HT-29 (cell line): ENCODE measurements around the gene PM20D1. TPM values are rescaled to one million over a fixed set of nuclear protein-coding genes. Genes with fewer than 3 reads are reported as not detected.
"Not testable (repeated sequence)": the region's sequence is repeated elsewhere in the genome, so short reads cannot be mapped to it uniquely, and the experiment has no call there.

ENCODE experiments used
- DNase-seq: peaks from one replicate; pipeline ENCODE4 v3.0.0-alpha.2; 2015; ENCODE audit warnings: low spot score
- total RNA-seq: library from RNA; depleted of rRNA; stranded (reverse); fragments of >200 nt; shearing (Covaris generic); gene quantifications from 2 replicates; pipeline ENCODE4 v1.2.3, GENCODE V29; 2014; rRNA removed

The PM20D1 gene
- total RNA-seq: not detected in 2 replicates

- DNase-seq: no peak
Measured at GRCh38 chr1:205849619-205850355, at the start of gene PM20D1. PM20D1 (minus strand) TSS chr1:205850132; CDS start chr1:205850072, 60 bp downstream.

- no peak for DNase-seq
Measured at GRCh38 chr1:205896351-205896750, 46.4 kb upstream of the PM20D1 start.

GRCh38 chr1:205894119-205894518 lies 44.2 kb upstream of the PM20D1 start:
- not testable (repeated sequence) for DNase-seq

- DNase-seq: not testable (repeated sequence)
Measured at GRCh38 chr1:205892175-205892574, 42.2 kb upstream of the PM20D1 start.

- DNase-seq: not testable (repeated sequence)
Measured at GRCh38 chr1:205891481-205891880, 41.5 kb upstream of the PM20D1 start.

- DNase-seq: not testable (repeated sequence)
Measured at GRCh38 chr1:205890631-205891030, 40.7 kb upstream of the PM20D1 start.

DNA sequence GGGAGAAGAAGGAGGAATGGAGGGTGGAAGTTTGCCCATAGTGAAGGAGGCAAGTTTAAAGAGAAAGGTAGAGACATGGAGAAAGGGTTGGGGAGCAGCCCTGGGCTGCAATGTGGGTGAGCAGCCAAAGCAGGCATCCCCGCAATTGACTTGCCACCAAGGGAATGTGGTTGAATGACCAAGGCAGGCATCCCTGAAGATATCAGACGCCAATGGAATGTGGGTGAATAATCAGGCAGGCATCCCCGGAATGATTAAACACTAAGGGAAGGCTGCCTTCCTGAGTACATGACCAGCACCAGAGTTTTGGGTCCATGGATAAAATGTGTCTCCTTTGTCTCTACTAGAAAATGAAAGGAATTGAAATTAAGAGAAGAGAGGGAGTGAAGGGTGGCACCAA lies 39.8 kb upstream of the PM20D1 start:
- DNase-seq: not testable (repeated sequence)

- not testable (repeated sequence) for DNase-seq
Measured at GRCh38 chr1:205889006-205889405, 39.1 kb upstream of the PM20D1 start.

GRCh38 chr1:205883792-205884191 lies 33.9 kb upstream of the PM20D1 start:
- no peak for DNase-seq

DNA sequence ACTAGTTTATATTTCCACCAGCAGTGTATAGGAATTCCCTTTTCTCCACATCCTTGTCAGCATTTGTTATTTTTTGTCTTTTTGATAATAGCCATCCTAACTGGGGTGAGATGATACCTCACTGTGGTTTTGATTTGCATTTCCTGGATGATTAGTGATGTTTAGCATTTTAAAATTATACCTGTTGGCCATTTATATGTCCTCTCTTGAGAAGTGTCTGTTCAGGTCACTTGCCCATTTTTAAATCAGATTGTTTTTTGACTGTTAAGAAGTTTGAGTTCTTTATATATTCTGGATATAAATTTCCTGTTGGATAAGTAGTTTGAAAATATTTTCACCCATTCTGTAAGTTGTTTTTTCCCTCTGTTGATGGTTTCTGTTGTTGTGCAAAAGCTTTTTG lies 31.0 kb upstream of the PM20D1 start:
- DNase-seq: no peak

DNA sequence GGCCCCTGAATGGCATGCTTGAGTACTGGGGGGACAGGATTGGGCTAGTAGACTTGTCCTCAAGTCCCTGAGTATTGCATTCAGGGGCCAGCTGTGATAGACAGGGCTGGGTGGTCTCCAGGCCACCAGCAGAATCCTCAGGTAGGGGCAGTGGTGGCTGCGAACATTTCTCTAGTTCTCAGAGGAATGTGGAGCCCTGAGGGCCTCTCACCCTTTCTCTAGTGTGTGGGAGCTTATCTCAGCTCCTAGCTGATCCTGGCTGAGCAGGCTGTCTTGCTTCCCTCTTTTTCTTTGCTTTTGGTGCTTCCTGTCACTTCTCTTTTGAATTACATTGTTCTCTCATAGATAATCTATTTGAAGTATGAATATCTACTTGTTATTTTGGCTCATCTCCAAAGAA lies 30.0 kb upstream of the PM20D1 start:
- DNase-seq: no peak

GRCh38 chr1:205878026-205878425 lies 28.1 kb upstream of the PM20D1 start:
- DNase-seq: no peak

DNA sequence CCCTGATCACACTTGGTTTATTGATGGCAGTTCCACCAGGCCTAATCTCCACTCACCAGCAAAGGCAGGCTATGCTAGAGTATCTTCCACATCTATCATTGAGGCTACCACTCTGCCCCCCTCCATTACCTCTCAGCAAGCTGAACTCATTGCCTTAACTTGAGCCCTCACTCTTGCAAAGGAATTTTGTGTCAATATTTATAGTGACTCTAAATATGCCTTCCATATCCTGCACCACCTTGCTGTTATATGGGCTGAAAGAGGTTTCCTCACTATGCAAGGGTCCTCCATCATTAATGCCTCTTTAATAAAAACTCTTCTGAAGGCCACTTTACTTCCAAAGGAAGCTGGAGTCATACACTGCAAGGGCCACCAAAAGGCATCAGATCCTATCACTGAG lies 23.2 kb upstream of the PM20D1 start:
- not testable (repeated sequence) for DNase-seq

DNA sequence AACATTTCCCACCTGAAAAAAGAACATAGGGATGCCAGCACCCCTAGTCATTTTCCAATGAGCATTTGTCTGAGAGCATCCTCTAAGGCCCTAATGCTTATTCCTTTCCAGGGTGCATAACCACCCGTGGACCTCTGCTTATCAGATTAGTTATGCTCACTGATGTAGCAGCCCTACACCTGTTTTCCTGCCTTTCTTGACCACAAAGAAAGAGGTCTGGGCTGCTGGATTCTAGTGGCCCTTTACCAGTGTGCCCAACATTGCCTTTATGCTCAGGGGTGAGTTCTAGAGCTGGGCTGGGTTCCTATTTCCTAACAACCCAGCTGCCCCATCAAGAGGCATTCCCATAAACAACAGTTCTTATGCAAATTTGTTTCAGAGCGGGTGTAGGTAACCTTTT lies 20.3 kb upstream of the PM20D1 start:
- no peak for DNase-seq

DNA sequence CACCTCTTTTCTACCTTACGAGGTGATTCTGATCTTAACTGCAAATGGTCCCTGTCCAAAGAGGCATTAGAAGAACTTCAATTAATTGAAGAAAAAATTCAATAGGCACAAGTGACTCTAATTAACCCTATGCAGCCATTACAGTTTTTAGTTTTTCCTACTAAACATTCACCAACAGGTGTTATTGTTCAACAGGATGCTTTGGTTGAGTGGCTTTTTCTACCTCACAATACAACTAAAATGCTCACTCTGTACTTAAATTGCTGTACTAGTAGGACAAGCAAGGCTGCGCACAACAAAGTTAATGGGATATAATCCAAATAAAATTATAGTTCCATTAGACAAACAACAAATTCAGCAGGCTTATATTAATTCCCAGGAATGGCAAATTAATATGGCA lies 11.6 kb upstream of the PM20D1 start:
- DNase-seq: no peak

DNA sequence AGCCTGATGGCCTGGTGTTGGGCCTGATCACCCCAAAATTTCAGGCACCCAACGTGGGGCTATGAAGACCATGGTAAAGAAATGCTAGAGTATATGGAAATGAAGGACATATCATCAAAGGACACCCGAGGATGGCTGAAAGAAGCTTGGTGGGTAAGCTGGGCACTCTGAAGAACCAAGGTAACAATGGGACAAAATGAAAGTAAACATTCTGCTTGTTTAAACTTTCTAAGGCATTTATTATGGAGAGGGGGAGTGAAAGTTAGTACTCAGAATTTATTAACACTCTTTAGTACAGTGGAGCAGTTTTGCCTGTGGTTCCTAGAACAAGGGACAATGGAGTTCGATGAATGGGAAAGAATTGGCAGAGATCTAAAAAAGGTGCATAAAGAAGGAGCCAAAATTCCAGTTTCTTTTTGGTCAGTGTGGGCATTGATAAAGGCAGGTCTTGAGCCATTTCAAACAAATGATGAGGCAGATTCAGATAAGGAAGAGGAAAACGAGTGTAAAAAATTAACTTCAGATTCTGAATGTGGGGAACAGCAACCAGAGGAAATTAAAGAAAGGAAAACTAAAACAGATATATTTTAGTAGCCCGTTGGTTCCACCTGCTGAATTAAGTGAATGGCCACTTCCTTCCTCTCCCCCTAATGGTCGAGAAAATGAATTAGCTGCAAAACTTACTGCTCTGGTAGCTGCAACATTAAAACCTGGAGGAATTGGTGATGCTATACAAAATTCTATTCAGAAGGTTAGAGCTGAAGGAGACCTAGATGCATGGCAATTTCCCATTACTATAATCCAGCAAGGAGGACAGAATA lies 8.4 kb upstream of the PM20D1 start:
- DNase-seq: peak; percentile 6

DNA sequence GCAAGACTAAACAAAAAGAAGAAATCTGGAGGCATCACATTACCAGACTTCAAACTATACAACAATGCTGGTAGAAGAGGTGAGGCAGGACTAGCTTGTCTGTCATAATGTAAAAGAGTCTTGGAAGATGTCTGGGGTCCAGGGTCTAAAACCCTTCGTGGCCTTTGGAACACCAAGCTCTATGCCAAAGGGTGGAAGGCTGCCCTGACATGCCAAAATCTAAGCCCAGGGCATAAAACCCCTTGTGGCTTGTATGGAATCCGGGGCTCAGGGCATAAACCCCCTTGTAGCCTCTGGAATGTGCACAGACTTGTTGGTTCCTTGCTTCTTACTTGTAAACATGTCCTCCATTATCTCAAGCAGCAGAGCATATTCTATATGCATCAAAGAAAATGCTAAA lies 7.6 kb upstream of the PM20D1 start:
- DNase-seq: not testable (repeated sequence)

- DNase-seq: no peak
Measured at GRCh38 chr1:205856433-205856832, 6.5 kb upstream of the PM20D1 start.

DNA sequence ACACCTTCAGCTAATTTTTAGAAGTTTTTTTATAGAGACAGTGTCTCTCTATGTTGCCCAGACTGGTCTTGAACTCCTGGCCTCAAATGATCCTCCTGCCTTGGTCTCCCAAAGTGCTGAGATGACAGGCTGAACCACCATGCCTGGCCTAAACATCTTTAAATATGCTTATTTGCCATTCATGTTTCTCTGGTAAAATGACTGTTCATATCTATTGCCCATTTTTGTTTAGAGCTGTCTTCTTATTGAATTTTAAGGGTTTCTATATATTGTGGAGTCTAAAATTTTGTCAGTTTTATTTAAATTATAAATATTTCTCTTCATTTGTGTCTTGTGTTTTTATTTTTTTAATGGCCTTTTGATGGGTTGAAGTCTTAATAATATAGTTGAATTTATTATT lies 3.0 kb upstream of the PM20D1 start:
- DNase-seq: no peak

DNA sequence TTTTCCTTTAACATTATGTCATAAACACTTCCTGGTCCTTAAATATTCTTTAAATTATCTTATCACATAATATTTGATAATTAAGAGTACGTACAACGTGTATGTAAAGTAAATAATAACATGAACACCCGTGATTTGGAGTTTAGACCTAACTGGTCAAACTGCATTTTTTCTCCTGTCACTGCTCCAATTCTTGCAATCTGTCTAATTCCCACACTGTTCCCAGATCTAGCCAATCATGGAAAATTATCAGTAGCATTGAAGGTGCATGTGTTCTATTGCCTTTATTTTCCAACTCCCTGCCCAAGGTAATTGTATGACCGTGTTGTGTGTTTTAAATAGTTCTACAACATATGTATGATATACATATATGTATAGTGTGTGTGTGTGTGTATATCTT lies 2.1 kb upstream of the PM20D1 start:
- DNase-seq: no peak

GRCh38 chr1:205843036-205843859 lies 6.7 kb downstream of the PM20D1 start:
- DNase-seq: no peak

DNA sequence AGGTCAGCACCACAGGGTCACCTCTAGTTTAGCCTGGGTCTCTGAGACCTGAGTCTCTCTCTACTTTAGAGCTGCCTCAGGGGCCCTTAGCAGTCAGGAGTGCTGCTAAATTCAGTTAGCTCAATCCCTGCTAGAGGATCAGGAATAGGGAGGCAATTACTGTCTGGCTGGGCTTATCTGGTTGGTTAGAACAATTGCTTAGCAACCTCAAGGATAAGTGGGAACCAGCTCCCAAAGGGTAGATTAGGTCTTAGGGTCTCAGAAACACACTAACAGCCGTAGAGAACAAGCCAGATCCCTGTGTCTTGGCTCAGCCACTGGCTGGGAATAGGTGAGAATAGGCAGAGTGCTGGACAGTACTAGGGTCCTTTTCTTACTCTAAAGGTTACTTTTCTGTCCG lies 7.7 kb downstream of the PM20D1 start:
- no peak for DNase-seq
